GDM1 (cell line): Measurements from ENCODE around the gene MET.
"Not testable (repeated sequence)": the region's sequence is repeated elsewhere in the genome, so short reads cannot be mapped to it uniquely, and the experiment has no call there.

ENCODE experiments used
- DNase-seq: peaks from one replicate; lab custom pipeline; 2025; lab: John Stamatoyannopoulos, UW

The MET gene

DNA sequence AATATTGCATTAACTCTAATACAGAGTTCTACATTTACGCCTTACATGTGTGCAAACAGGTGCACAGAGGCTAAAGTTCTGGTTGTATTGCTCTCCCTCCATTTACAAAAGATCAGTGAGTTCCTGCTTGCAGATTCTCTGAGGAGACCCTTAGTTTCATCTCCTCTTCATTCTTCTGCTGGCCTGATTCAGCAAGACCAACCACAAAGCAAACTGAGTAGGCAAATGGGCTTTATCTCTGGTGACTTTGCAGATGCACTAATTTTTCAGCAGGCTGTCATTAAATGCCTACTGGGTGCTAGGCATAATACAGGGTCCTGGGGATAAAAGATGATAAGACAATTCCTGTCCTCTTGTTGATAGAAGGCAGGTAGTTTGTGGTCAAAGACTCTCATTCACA, 56.4 kb downstream of the MET start:
- no peak for DNase-seq

DNA sequence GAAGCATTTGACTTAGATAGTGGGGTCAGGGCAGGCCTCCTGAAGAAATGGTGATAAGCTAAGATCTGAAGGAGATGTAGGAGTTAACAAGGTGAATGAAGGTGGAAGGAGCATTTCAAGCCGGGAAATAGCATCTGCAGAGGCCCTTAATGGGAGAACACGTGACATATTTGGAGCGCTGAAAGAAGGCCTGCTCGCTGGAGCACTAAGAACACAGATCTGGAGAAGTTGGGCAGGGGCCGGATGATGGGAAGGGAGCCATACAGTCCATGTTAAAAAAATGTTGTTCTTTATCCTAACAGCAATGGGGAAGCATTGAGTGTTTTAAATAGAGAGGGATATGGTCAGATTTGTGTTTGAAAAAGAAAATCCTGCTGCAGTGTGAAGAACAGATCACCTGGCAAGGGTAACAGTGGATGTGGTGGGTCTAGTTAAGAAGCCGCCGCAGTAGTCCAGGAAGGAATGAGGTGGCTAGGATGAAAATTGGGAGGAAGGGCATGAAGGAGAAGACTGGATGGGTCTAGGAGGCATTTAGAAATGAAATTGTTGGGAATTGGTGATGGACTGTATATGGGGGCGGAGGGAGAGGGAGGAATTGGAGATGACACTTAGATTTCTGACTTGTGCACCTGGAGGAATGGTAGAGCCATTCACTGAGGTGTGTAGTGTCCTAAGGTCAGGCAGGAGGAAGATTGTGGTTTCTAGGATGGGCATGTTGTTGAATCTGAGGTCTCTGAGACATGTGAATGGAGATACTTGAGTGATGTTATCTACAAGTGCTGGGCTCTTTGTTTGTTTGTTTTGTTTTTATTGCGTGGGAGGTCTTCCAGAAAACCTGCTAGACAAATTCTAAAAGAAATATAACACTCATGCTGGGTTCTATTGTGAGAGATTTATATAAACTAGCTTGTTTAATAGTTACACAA, 58.4 kb downstream of the MET start:
- DNase-seq = no peak

DNA sequence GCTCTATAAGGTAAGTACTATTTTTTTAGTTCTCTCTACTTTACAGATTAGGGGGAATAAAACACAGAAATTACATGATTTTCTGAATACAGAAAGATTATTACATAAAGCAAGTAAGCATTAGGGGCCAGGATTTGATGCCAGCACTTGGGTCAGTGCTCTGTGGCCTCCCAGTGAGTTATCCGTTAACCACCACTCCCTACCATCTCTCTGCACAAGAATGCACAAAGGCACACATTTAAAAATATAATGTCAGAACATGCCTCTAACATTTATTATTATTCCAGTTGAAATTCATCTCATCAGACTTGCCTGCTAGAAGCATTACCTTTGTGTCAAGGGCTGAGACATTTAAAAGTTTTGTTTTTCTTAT, 59.0 kb downstream of the MET start:
- DNase-seq = no peak

DNA sequence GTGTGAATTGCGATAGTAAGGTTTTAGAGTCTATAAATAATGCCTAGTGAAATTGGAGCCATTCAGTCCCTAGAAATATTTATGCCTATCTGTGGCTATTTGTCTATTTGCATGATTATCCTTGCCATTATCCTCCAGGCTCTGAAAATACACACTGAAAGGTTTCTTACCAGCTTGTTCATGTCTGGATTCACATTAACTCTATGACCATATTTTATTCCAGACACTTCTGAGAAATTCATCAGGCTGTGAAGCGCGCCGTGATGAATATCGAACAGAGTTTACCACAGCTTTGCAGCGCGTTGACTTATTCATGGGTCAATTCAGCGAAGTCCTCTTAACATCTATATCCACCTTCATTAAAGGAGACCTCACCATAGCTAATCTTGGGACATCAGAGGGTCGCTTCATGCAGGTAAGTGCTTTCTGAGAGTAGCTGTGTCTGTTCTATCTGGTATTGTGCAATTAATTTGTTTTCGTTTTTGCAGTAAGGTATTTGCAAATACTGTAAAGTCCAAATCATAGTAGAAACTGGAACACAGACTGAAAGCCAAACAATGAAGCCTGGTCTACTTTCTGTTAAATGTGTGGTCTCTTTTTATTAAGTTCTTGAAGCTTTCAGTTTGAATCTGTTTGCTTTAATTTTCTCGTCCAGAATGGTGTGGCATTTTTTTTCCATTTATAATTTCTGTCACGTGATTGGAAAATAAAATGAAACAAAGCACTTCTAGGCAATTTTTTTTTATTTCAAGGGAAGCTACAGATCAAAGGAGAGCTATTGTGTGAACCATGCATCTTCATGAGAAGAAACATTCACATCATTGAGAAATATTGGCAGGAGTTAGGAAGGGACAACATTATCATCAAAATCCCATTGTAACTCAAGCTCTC, 59.7 kb downstream of the MET start:
- DNase-seq = no peak

DNA sequence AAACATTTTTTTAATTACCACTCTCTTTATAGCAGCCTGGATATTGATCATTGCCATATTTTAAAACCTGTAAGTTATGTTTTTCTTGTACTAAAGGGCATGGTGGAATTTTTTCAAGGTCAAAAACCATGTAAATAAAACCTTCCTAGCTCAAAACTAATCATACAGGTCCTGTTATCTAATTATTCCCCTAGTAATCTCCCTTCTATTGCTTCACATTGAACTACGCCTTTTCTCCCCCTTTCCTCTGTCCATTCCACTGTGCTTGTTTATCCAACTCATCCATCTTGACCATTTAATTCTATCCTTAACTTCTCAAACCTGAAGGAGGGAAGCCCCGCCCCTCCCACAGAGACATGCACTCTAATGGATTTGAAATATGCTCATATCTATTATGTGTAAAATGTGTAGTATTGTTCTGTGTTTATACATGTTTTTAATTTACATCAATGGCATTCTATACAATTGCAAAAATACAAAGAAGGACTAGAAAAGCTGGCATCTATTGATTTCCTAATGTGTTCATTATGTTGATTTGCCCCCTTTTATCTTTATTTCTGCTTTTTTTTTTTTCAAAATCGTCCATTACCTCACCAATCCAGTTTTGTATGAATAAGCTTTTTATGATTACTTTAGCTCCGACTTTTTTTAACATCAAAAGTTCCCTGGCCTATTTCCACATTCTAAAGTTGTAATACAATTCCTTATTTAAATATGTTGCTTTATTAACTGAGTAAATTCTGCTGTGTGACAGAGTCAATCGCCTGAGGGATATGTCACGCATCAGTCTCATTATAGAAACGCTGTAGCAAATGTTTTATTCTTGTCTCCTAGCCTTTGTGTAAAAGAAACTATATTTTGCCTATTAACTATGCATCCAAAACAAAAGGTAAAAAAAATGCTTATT, 61.0 kb downstream of the MET start:
- DNase-seq = no peak

DNA sequence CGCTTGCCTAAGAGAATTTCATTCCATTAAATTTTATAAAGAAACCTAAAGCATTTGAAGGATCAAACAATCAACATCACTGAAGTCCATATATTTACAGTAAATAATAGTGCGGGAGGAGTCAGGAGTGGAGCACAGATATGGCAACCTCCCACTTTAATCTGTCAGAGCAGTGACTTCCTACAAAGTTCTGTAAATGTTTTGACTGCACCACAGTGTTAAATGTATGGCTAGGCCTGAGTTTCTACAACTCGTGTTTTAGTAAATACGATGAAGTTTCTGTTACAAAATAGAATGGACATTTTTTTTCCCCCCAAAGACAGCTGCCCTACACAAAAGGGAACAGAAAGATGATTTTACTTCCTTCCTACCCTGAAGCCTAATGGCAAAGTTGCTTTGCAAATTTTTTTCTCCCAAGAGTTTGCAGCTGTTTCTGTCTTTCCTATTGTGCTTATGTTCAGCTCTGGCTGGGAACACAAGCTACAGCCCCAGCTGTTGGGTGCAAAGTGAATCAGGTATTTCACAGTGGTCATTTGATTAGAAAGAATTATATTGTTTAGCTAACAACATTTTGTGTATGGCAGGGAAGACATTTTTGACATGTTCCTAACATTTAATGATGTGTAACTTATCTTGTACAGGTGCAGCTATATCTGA, 62.1 kb downstream of the MET start:
- no peak for DNase-seq

DNA sequence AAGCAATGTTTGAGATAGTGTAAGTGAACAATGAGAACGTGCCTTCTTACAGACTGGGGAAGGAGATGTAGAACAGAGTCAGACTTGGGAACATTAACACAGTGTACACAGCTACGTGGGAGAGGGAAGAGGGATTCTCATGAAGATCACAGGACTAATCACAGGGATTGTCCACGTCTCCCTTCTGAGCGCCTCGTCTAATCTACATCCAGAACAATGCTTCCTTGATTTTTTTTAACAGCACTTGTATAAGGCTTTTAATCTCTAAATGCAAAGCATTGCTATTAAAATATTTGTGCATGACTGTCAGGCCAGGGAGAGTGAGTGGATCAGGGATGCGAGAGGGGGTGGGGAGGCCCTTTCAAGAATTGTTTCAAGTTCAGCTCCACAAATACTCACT, 62.7 kb downstream of the MET start:
- DNase-seq = no peak

DNA sequence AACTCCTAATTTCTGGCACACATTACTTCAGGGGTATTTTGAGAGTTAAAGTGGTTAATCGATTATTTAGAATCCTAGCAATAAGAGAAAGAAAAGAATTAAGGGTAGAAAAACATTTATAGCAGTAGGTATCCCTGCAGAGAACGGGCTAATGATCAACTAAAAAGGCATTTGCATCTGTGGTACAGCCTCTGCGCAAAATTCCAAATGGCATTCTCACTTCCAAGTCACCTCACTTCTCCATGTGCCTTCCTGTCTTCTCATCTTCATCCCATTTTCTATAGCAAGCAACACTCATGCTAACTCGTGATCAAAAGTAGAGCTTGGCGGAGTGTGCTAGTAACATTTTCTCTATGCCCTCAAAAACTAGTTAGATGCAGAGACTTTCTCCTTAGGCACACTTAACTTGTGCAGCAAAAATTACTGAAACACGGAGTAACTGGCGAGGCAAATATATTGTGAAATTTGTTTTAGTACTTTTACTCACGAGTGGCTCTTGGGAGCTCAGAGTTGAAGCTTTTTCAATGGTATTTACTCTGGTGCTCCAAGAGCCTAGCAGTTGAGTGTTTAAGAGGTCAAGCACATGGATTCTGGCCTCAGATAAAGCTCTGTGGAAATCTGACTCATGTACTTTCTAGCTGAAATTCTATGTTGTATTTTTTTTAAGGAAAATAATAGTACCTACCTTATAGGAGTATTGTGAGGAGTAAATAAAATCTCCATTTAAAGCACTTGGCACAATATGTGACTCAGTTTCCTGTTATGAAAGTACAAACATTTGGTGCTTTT, 65.1 kb downstream of the MET start:
- no peak for DNase-seq

DNA sequence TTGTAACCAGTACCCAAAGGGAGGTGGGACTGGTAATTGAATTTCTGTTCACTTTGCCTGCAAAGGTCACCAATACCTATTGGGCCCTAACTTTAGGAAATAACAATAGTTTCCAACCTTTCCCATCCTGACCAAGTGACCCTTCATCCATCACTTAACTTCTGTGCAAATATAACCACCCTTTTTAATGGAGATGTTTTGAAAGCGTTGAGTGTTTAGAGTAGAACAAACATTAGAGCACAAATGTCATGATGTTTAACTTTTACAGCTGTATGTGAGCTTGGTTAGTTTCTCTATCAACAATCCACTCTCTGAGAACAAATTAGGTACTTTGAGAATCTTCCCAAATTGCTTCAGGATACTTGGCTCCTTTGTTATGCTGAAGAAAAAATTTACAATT, 66.4 kb downstream of the MET start:
- DNase-seq = no peak

DNA sequence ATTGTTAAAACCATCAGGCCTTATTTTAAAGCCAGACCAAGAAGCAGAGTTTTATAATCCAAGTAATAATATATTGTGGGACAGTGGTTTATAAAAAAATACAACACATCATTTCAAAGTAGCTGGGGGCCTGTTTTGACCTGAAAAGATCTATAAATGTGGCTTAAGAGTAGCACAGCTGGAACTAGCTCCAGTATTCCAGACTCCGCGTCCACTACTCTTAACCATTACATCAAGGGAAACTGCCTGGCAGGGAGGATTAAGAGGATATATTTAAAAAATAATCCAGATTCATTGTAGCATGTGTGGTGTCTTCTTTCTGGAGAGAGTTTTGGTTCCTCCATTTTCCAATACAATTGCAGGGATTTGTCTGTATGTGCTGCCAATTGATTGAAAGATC, 67.3 kb downstream of the MET start:
- no peak for DNase-seq

DNA sequence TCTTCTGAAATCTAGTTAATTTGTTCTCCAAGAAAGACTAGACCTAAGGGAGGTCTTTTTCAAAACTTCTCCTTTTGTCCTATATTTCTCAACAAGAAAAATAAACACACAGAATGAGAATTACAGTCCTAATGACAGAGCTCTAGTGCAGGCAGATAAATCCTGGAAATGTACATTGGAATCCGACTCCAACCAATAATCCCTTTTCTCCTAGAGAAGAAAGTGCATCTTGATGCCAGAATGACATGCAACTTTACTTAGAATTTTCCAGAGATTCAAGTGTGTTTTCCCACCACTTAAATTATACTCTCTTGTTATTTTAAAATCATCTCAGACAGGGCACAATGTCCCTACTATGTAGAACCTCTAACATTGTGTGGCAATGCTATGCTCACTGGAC, 68.2 kb downstream of the MET start:
- DNase-seq = no peak

DNA sequence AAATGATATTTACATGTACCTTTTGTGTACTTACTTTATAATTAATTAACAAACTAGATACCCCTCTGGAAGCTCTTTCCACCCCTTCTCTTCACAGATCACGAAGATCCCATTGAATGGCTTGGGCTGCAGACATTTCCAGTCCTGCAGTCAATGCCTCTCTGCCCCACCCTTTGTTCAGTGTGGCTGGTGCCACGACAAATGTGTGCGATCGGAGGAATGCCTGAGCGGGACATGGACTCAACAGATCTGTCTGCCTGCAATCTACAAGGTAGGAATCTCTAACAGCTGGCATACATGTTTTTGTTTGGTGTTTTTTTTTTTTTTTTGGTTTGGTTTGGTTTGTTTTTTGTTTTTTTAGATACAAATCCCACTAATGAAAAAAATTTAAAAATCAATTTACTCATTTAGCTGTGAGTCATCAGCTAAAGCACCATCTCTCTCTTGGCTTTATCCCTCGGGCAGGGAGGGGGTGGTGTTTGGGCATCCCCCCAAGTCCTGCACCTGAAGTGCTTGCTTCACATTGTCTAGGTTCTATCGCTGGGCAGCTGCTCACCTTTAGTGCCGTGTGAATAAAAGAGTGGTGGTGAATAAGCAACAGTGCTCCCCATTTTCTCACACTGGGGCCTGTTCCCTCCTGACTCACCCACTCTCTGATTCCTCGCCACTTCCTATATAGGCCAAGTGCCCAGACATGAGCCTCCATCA, 68.9 kb downstream of the MET start:
- DNase-seq = no peak

DNA sequence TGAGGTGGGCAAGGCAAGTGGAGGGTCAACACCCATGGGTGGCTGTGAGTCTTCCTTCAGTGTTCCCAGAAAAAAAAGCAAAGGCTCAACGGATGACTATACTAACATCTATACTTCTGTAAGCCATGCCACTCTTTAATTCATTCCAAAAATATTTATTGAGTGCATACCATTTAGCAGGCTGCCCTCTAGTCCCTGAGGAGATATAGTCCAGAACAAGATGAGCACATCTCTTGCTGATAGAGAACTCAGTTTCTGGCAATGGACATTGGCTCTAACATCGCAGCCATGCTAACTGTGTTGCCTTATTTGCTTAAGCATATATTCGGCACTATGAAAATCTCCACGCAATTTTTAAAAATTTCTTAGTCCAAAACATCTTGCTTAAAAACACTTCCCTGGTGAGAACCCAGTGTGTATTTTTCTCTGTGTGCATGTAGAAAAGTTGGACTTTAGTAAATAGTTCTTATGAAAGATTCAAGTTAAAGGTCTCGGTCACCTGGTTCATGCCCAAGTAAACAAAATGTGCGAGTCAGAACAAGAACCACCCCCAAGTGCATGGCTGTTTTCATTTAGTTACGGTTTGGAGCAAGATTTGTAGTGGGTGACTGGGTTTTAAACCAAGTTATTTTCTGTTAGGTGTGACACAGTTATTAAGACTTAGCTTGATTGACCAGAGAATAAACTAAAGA, 69.8 kb downstream of the MET start:
- DNase-seq = no peak

DNA sequence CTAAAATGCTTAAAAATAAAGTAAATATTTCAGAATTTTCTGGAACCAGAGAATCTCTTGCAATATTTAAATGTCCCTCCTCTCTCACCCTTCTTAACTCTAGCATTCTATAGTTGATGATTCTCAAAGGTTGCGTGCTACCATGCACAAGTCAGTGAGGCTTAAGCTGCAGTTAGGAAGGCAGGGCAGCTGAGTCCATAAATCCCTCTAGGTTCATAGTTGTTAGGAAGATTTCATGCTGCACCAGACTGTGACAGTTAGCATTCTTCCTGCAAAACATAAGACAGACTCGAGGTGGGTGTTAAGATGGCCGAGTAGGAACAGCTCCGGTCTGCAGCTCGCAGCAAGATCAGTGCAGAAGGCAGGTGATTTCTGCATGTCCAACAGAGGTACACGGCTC, 70.6 kb downstream of the MET start:
- DNase-seq = no peak

DNA sequence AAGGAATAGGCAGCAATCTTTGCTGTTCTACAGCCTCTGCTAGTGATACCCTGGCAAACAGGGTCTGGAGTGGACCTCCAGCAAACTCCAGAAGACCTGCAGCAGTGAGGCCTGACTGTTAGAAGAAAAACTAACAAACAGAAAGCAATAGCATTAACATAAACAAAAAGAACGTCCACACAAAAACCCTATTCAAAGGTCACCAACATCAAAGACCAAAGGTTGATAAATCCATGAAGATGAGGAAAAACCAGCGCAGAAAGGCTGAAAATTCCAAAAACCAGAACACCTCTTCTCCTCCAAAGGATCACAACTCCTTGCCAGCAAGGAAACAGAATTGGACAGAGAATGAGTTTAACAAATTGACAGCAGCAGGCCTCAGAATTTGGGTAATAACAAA, 71.8 kb downstream of the MET start:
- DNase-seq = not testable (repeated sequence)

DNA sequence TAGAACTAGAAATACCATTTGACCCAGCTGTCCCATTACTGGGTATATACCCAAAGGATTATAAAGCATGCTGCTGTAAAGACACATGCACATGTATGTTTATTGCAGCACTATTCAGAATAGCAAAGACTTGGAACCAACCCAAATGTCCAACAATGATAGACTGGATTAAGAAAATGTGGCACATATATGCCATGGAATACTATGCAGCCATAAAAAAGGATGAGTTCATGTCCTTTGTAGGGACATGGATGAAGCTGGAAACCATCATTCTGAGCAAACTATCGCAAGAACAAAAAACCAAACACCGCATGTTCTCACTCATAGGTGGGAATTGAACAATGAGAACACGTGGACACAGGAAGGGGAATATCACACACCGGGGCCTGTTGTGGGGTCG, 74.4 kb downstream of the MET start:
- not testable (repeated sequence) for DNase-seq

DNA sequence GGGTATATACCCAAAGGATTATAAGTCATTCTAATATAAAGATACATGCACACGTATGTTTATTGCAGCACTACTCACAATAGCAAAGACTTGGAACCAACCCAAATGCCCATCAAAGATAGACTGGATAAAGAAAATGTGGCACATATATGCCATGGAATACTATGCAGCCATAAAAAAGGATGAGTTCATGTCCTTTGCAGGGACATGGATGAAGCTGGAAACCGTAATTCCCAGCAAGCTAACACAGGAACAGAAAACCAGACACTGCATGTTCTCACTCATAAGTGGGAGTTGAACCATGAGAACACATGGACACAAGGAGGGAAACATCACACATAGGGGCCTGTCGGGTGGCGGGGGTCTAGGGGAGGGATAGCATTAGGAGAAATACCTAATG, 79.1 kb downstream of the MET start:
- not testable (repeated sequence) for DNase-seq

DNA sequence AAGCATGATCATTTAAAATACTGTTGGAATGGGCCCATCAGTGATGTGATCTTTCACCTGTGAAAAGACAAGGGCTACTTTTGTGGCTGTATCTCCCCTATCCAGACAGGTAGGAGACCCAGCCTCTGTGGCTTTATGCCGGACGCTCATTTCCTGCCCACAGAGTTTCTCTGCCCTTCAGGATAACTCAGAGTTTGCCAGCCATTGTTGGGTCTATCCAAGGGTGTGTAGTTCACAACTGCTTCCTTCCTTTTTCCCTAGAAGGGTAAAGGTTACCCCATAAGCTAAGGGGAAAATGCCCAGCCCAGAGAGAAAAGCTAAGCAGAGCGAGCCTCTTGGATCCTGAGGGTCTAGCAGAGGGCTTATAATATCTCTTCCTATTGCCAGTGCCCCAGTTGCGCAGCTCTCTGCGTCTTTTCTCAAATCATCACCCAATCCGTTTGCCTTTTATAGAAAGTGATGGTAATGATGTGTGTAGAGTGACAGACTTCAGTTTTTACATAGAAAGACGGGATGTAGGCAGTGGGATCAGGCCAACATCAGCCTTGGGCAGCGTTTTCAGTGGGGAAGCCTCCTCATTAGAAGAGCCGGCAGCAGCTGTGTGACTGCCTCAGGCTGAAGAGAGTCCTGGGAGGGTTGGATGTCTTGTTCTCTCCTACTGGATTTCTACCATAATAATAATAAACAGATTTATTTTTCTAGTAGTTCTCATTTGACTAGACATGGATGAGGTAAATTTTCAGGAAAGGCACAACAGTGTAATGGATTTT, 80.5 kb downstream of the MET start:
- DNase-seq = no peak

DNA sequence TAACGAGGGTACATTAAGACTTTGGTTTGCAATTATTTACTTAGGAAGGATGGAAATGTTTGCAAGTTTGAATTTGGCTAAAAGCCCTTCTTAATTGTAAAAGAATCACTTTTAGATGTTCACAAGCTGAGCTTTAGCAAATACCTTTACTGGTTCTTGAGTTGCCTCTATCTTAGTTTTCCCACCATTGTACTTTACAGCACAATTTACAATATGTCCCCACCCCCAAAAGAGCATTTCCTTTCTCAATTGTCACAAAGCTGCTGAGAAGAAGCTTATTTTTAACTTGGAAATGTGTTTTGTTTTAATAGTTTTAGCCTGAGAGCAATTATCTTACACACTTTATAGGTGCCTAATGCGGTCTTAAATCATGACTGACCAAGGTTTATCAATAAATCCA, 81.1 kb downstream of the MET start:
- DNase-seq = no peak
